HG03575 (cell line): Measurements from ENCODE around the gene SSR2.
"Not testable (repeated sequence)": the region's sequence is repeated elsewhere in the genome, so short reads cannot be mapped to it uniquely, and the experiment has no call there.

Experiments used
- ATAC-seq: cut with Tn5 transposase; IDR thresholded peaks from one replicate; pipeline ENCODE4 v1.9.1; 2021; ENCODE audit not compliant: unreplicated experiment, insufficient number of reproducible peaks, low FRiP score; ENCODE audit errors: extremely low read depth

Gene SSR2

DNA sequence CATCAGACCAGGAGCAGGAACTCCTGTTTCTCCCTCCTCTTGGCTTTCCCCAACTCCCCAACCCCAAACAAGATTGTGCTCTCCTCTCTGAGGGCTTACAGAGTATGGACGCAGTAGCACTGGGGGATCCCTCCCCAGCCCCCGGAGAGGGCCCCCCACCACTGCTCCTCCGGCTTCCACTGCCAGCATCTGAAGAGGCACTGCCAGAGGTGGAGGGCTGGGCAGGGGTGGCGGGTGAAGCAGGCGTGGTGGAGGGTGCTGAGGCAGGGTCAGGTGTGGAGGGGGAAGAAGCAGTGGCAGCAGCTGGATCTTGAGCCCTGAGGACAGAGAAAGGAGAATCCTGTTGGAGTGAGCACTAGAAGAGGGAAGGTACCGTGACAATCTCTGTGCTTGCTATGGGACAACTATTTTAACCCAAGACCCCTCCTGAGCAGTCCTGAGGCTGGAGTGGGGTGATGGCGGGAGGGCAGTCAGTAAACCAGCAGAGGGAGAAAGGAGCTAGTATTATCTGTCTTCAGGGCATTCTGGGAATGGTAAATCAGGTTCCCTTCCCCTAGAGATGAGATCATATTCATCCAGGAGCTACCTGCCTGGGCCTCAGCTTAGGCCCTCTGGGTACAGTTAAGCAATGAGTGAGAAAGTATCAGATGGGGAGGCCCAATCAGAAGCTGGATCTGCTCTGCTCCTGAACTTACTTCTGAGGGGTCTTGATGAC lies 30.4 kb upstream of the SSR2 start:
- ATAC-seq = no peak

DNA sequence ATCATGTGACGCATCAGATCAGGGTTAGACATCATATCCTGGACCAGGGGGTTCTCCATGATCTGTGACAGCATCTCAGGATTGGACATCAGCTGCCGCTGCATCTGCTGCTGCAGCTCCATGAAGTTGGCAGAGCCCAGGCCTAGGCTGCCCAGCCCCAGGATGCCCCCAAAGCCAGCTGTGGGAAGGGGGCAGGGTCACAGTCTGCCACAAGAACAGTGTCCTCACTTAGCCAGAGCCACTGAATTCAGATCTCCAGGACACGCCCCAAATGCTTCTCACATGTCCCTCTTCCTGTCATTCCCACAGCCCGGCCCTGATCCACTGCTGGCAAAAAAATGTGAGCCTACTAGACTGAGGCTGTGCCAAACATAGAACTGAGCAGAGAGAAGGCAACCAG lies 29.6 kb upstream of the SSR2 start:
- ATAC-seq = no peak

DNA sequence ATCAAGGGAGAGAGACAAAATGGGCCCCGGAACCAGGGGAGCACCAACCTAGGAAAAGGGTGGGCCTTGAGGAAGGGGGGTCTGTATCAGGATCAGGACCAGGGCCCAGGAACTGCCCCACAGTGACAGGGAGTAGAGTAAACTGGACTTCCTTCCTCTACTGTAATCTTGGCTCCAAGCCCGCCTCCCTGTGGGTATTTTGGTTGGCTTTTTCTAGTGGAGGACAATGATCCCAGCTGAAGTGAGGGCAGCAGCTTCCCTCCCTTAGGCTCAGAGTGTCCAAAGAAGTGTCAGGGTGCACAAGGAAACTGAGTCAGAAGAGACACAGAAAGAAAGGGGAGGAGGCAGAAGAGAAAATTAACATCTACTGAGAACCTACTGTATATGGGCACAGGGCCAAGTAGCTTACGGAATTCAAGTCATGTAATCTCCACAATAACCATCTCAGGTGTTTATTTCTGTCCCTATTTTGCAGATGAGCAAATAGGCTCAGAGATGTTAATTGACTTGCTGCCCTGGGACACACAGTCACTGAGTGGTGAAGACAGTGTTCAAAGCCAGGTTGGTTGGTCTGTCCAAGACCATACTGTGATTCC lies 28.0 kb upstream of the SSR2 start:
- ATAC-seq = no peak

DNA sequence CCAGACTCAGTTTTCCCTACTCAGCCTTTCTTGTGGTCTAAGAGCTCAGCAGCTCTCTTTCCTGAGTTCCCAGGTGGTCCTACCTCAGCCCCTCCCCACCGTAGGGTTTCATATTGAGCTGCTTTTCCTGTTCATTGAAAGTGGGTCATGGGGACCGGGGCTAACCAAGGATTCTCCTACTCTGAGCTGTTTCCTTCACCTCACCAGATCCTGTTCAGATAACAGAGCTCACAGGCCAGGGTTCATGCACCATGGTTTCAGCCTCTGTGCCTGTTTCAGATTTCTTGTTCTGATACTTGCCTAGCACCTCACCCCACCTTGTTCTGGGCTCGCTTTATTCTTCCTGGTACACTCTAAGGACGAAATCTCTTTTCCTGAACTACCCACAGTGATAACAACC lies 24.3 kb upstream of the SSR2 start:
- ATAC-seq = no peak

DNA sequence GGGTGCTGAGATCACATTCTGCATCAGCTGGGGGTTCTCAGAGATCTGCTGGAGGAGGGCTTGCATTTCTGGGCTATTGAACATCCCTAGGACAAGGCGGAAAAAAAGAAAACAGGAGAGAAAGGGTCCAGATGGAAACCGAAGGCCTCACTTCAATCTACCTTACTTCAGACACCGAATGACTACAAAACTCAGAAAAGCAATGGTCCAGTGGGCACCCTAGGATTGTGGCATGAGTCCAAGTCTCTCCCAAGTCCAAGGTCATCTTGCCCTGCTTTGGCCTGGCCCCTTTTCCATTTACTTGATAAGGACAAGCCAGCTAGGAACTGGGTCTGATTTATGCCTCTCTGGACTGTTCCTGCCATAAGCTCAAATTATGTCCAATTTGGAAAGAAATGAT lies 22.1 kb upstream of the SSR2 start:
- ATAC-seq = no peak

DNA sequence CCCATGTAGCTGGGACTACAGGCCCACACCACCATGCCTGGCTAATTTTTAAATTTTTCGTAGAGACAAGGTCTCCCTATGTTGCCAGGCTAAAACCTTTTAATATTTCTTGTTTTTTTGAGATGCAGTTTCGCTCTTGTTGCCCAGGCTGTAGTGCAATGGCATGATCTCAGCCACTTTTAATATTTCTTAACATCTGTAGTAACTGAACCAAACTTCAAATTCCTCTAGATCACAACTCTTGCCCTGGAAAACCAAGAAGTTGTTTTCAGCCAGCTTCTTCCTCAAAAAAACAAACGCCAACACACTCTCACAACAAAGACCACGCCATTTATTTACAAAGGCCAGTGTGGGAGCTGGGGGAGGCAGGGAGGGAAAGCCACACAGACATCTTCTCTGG lies 14.2 kb upstream of the SSR2 start:
- ATAC-seq = not testable (repeated sequence)

DNA sequence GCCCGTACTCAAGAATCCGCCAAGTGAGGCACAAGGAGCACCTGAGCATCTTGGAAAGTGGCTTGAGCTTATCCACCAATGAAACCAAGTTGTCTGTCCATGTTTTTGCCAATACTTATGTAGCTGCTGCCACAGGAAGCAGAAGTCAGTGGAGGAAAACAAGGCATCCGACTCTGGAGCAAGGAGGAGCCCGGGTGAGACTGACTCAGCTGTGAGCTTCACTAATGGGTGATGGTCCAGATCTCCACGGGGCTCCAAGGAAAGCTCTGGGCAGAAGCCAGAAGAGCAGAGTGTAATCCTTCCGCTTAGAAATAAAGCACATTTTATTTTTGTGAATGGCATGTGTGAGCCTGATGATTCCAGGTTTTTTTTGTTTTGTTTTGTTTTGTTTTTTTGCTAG lies 12.3 kb upstream of the SSR2 start:
- no peak for ATAC-seq

DNA sequence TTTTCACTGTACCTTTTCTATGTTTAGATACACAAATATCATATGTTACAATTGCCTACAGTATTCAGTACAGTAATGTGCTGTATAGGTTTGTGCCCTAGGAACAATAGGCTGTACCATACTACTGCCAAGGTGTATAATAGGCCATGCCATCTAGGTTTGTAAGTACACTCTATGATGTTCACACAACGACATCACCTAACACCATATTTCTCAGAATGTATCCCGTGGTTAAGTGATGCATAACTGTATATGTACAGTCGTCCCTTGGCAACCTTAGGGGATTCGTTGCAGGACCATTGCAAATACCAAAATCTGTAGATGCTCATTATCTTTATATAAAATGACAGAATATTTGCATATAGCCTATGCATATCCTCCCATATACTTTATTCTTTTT lies 5.8 kb upstream of the SSR2 start:
- ATAC-seq = no peak

DNA sequence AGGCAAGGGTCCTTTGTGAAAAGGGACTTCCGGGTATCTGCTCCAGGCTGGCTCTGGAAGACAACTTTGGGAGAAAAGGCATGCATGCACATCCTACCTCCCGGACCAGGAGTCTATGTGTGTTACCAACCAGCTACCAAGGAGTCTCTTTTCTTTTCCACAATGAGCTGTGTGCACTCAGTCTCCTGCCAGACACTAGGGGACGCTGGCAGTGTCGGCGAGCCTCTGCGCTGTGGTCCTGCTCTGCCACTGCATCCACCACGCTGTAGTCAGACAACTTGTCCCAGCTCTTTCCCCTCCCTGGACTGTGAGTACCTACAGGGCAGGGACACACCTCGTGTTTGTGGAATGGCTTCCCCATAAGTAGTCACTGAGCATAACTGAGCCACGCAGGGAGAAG lies 5.1 kb upstream of the SSR2 start:
- no peak for ATAC-seq

DNA sequence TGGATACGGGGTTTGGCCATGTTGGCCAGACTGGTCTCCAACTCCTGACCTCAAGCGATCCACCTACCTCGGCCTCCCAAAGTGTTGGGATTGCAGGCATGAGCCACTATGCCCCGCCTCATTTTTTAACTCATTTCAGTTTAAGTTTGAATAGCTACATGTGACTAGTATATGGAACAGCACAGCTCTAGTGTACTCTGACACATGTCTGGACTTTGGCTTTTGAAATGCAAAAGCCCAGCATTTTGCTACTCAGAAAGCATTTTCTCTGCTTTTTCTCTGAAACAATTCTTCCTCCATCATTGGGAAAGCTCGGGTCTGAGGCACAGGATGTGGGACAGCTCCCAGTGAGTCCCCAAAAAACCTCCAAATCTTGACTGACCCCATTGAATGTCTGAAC lies 4.0 kb upstream of the SSR2 start:
- ATAC-seq = no peak

DNA sequence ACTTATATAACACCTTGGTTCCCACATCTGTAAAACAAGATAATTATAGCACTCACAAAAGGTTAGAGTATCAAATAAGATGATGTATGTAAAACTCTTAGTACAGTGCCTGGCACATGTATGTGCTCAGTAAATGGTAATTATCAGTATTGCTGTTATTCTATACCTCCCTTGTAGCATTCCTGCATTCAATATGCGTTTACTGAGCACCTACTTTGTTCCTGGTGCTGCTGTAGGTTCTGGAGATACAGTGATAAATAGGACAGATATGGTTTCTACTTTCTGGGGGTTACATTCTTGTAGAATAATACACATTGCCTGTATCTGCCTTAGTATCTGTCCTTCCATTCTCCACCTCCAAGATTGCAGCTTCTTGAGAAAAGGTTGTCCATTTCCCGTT lies 1.2 kb upstream of the SSR2 start:
- ATAC-seq = no peak

DNA sequence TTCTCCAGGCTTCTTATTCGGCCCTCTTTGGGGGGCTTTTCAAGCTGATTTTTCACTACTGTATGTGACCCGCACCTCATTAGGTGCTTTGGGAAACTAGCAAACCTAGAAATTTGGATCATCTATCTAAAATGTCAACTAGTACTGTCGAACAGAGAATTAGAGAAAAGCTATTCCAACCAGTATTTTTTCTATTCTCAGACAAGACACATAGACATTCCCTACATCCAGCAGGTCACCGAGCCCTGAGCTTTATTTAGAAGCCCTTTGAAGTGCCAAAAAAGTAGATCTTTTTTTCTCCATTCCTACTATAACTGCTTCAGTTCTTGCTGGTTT lies 310 bp upstream of the SSR2 start:
- no peak for ATAC-seq

DNA sequence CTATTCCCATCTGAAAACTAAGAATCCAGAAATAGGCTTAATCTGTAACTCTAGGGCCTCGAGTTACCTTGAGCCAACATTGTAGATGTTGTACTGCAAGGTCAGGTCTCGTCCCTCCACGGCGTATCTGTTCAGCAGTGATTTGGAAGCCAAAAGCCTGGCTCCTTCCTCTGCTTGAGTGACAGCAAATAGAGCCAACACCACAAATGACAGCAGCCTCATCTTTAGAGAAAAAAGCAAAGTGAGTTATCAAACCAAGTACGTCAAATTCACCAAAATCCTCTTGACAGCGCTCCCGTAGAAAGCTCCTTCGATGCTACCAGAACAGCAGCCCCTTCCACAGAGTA lies 832 bp downstream of the SSR2 start:
- ATAC-seq = no peak

DNA sequence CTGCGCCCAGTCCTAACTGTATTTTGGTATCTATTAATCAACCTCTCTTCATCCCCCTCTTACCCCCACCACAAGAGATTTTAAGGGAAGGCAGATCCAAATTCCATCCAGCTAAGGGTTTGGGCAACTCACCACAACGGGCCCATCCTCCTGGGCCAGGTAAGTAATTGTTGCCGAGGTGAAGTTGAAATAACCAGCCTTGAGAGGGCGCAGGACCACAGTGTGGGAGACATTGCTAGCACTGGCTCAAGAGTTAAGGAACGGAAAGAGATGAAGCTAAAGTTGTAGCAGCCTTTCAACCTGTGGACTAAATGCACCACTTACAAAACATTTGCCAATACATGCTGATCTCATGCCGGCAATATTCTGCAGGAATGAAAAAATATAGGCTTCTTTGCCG lies 5.9 kb downstream of the SSR2 start:
- ATAC-seq = no peak

DNA sequence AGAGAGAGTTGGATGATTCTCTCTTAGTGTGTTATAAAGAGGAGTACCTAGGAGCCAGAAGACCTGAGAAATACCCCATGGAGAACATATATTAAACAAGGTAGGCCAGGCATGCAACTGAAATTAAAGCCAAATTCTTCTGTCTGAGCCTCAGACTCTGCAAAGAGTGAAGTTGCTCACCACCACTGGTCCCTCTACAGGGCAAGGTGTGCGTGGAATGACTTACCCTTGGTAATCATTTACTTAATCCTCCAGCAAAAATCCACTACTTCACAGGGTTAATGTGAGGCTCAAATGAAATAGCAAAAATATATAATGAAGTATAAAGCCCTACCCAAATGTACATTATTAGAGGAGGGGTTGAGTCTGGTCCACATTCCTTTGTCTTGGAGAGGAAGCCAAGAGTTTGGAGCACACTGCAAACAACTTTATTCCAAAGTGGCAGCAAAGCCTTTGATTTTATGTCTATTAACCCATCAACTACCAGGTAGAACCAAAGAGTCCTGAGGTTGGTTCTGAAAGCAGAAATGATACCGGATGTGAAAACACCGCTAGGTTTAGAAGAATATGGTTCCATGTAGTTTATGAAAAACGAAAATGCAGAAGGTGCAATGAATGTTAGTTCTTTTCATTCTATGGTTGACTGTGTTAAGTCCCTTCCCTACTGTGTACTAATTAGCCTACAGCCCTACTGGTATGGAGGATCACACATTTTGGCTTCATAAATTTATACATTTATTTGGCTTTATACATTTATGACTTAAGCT lies 8.5 kb downstream of the SSR2 start:
- ATAC-seq = peak; percentile 69

DNA sequence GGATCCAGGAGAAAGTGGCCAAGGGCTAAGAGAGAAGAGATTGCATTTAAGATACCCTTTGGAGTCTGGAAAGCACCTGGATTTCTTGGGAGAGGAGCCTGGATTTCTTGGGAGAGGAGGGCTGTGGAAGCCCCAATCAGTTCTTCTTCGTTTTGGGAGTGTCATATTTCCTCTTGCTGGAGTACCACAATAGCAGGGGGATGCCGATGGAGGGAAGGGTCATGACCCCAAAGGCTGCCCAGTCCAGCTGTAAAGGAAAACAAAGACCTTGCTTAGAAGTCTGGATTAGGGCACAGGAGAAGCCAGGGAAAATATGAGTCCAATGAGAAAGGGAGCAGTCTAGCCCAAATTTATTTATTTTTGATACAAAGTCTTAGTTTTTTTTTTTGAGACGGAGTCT lies 11.3 kb downstream of the SSR2 start:
- ATAC-seq = no peak

DNA sequence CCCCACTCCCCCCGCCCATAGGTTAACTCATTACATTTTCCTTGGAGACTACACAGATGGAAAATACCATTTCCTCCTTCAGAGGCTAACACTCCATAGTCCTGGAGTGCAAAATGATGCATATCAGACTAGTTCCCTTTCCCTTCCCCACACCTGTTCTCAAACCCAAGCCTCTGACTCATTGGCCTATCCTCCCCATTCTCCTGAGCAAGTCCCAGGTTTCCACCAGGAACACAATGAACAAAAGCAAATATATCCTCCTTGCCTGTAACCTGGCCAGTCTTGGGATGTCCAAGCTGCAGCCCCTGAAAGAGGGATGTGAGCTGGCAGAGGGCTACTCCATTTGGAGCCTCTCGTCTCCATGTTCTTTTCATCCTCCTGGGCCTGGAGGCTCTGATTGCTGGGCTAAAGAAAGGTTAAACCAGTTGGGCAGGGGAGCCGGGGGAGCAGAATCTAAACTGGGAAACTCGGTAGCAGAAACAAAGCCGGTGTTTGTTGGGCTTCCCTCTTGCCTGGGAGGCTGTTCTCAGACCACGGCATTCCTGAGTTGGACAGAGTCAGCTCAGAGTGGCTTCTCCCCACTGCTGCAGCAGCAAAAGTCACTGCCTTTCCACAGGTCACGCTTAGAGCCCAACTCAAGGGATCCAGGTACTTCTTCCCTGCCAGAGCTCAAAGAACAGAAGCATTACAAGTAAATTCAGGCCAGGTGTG lies 13.9 kb downstream of the SSR2 start:
- no peak for ATAC-seq

DNA sequence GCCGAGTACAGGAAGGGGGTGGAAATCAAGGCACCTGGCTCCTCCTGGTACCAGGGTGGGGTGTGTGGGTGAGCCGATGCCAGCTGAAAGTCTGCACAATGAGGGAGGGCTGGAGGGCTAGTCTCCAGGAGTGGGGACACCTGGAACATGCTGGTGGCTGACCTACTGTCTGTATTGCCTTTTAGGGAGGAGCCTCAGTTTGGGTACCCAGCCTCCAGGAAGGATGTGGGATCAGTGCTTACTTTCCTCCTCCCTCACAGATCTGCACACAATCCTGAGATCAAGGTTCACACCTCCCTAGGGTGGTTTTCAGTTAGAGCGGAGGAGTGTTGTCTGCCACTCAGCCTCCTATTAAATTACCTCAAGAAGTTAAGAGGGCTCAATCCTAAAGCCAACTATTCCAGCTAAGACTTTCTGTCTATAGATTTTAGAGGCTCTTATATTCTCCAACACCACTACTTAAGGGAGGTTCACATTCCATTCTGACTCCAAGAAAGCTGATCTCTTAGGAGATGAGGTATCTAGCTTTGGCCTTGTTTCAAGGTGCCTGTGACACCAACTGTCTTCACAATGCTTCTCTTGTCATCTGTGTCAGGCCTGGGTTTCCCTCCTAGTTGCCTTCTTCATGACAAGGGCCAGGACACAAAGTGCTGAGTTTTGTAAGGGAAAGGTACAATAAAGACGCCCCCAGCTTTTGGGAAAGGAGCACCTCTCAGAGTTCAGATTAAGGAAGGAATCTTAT lies 15.7 kb downstream of the SSR2 start:
- no peak for ATAC-seq

DNA sequence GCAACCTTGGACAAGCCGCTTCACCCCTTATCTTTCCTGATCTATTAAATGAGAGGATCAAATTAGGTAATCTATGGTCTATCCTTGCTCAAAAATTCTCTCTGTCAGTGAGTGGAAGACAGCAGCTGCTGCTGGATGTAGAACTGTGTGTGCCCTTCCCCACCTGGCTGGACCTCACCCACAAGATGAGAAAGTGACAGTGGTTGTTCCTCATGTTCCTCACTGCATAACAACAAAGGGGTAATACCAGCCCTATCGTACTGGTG lies 16.9 kb downstream of the SSR2 start:
- no peak for ATAC-seq
